H9 (cell line): ENCODE data around the gene PIPOX. TPM values are rescaled to one million over a fixed set of nuclear protein-coding genes. Genes with fewer than 3 reads are reported as not detected.

Experiments
- DNase-seq: peaks from one replicate; pipeline ENCODE4 v3.0.0-alpha.2; 2017
- H2AFZ ChIP-seq: one replicate; pipeline ENCODE4 v1.6.1; 2013; ENCODE audit warnings: mild to moderate bottlenecking, low read length, control low read depth, moderate library complexity
- H2AK5ac ChIP-seq: 2 replicates; pipeline ENCODE4 v1.6.1; 2013; ENCODE audit warnings: low read length, control low read depth, mixed read lengths; ENCODE audit not compliant: insufficient read length
- H2BK120ac ChIP-seq: one replicate; pipeline ENCODE4 v1.6.1; 2013; ENCODE audit warnings: low read depth, mild to moderate bottlenecking, low read length, control low read depth, inconsistent platforms; ENCODE audit not compliant: poor library complexity, severe bottlenecking
- H2BK12ac ChIP-seq: 2 replicates; pipeline ENCODE4 v1.6.1; 2013; ENCODE audit warnings: low read length, control low read depth, mixed read lengths, low read depth; ENCODE audit not compliant: insufficient read length
- H2BK15ac ChIP-seq: 2 replicates; pipeline ENCODE4 v1.6.1; 2013; ENCODE audit warnings: low read depth, low read length, control low read depth
- H2BK20ac ChIP-seq: one replicate; pipeline ENCODE4 v1.6.1; 2013; ENCODE audit warnings: low read depth, mild to moderate bottlenecking, low read length, control low read depth, inconsistent platforms; ENCODE audit not compliant: poor library complexity, severe bottlenecking
- H2BK5ac ChIP-seq: 2 replicates; pipeline ENCODE4 v1.6.1; 2013; ENCODE audit warnings: low read length, control low read depth, mixed read lengths; ENCODE audit not compliant: insufficient read length
- H3K14ac ChIP-seq: 2 replicates; pipeline ENCODE4 v1.6.1; 2013; ENCODE audit warnings: low read length, control low read depth; ENCODE audit not compliant: insufficient read depth
- H3K18ac ChIP-seq: 2 replicates; pipeline ENCODE4 v1.6.1; 2013; ENCODE audit warnings: low read depth, mild to moderate bottlenecking, mixed read lengths, low read length, control low read depth; ENCODE audit not compliant: insufficient read length
- H3K23ac ChIP-seq: 2 replicates; pipeline ENCODE4 v1.6.1; 2013; ENCODE audit warnings: low read length, control low read depth, mixed read lengths, low read depth; ENCODE audit not compliant: insufficient read length
- H3K23me2 ChIP-seq: 2 replicates; pipeline ENCODE4 v1.6.1; 2013; ENCODE audit warnings: low read depth, mild to moderate bottlenecking, mixed read lengths, low read length, control low read depth; ENCODE audit not compliant: insufficient read length, poor library complexity, severe bottlenecking
- H3K27ac ChIP-seq: 2 replicates; pipeline ENCODE4 v1.5.1; 2013; ENCODE audit warnings: low read length, control low read depth, mixed read lengths, low read depth; ENCODE audit not compliant: insufficient read length
- H3K27me3 ChIP-seq: 2 replicates; pipeline ENCODE4 v1.6.1; 2013; ENCODE audit warnings: low read length, control low read depth, inconsistent platforms; ENCODE audit not compliant: insufficient read depth
- H3K4ac ChIP-seq: 2 replicates; pipeline ENCODE4 v1.6.1; 2013; ENCODE audit warnings: low read depth, mild to moderate bottlenecking, control low read depth, inconsistent platforms, low read length, moderate library complexity
- H3K4me1 ChIP-seq: 2 replicates; pipeline ENCODE4 v1.6.1; 2013; ENCODE audit warnings: low read length, control low read depth, inconsistent platforms; ENCODE audit not compliant: insufficient read depth
- H3K4me2 ChIP-seq: 2 replicates; pipeline ENCODE4 v1.6.1; 2013; ENCODE audit warnings: low read length, control low read depth, mixed read lengths; ENCODE audit not compliant: insufficient read length, insufficient read depth
- H3K56ac ChIP-seq: 2 replicates; pipeline ENCODE4 v1.6.1; 2013; ENCODE audit warnings: low read depth, mild to moderate bottlenecking, mixed read lengths, low read length, control low read depth; ENCODE audit not compliant: insufficient read length
- H3K79me1 ChIP-seq: 2 replicates; pipeline ENCODE4 v1.6.1; 2013; ENCODE audit warnings: low read depth, mild to moderate bottlenecking, moderate library complexity, low read length, control low read depth, inconsistent platforms; ENCODE audit not compliant: insufficient read depth, poor library complexity, severe bottlenecking
- H3K79me2 ChIP-seq: 2 replicates; pipeline ENCODE4 v1.6.1; 2013; ENCODE audit warnings: low read length, control low read depth, inconsistent platforms; ENCODE audit not compliant: insufficient read depth
- H3K9ac ChIP-seq: 2 replicates; pipeline ENCODE4 v1.6.1; 2013; ENCODE audit warnings: low read length, control low read depth, mixed read lengths; ENCODE audit not compliant: insufficient read length; ENCODE audit errors: extremely low read depth
- H3K9me3 ChIP-seq: one replicate; pipeline ENCODE4 v1.6.1; 2013; ENCODE audit warnings: low read depth, low read length, inconsistent platforms; ENCODE audit not compliant: control insufficient read depth
- H3T11ph ChIP-seq: one replicate; pipeline ENCODE4 v1.6.1; 2013; ENCODE audit warnings: mild to moderate bottlenecking, low read length, control low read depth, inconsistent platforms
- H4K20me1 ChIP-seq: one replicate; pipeline ENCODE4 v1.6.1; 2013; ENCODE audit not compliant: control insufficient read depth, insufficient read length, insufficient read depth
- H4K5ac ChIP-seq: 2 replicates; pipeline ENCODE4 v1.6.1; 2013; ENCODE audit warnings: low read depth, mild to moderate bottlenecking, mixed read lengths, low read length, control low read depth; ENCODE audit not compliant: insufficient read length
- H4K8ac ChIP-seq: replicated peaks from 2 replicates; pipeline ENCODE4 v1.6.1; 2013; ENCODE audit warnings: low read length, control low read depth, mixed read lengths, low read depth; ENCODE audit not compliant: insufficient read length
- H4K91ac ChIP-seq: 2 replicates; pipeline ENCODE4 v1.6.1; 2013; ENCODE audit warnings: low read depth, mild to moderate bottlenecking, moderate library complexity, mixed read lengths, low read length, control low read depth; ENCODE audit not compliant: insufficient read length
- H3K27ac Mint-ChIP-seq, 3 experiments: 2 replicates in 2 of 3; 3 replicates in 1 of 3; pipeline ENCODE4 v1.8.0; 2020 to 2021; ENCODE audit warnings: mixed read lengths in 3 of 3, mild to moderate bottlenecking in 1 of 3, moderate library complexity in 1 of 3
- H3K27me3 Mint-ChIP-seq: 2 replicates; pipeline ENCODE4 v1.8.0; 2021; ENCODE audit warnings: low read depth, mild to moderate bottlenecking, moderate library complexity, mixed read lengths
- H3K36me3 Mint-ChIP-seq, 3 experiments: 2 replicates in 2 of 3; 3 replicates in 1 of 3; pipeline ENCODE4 v1.8.0; 2020 to 2021; ENCODE audit warnings: low read depth in 3 of 3, mixed read lengths in 3 of 3; ENCODE audit not compliant: insufficient read depth in 1 of 3
- H3K4me1 Mint-ChIP-seq, 2 experiments: 2 replicates each; pipeline ENCODE4 v1.8.0; 2020; ENCODE audit warnings: mixed read lengths in 2 of 2
- H3K4me3 Mint-ChIP-seq, 2 experiments: 2 replicates in 1 of 2; 3 replicates in 1 of 2; pipeline ENCODE4 v1.8.0; 2020 to 2021; ENCODE audit warnings: mild to moderate bottlenecking in 2 of 2, mixed read lengths in 2 of 2, moderate library complexity in 1 of 2
- H3K9me3 Mint-ChIP-seq, 2 experiments: 2 replicates in 1 of 2; 3 replicates in 1 of 2; pipeline ENCODE4 v1.8.0; 2020; ENCODE audit warnings: mild to moderate bottlenecking in 2 of 2, mixed read lengths in 2 of 2, moderate library complexity in 1 of 2
- WGBS: extraction: QIAGEN DNeasy Blood & Tissue Kit; methylation state at CpG from one replicate; pipeline ENCODE4 v1.1.7; 2013; ENCODE audit warnings: missing lambda C conversion rate, low lambda C conversion rate, mixed read lengths; ENCODE audit not compliant: insufficient read length; ENCODE audit errors: extremely low coverage; 5-methylcytosine and 5-hydroxymethylcytosine counted together
- total RNA-seq: library from RNA; stranded (reverse); gene quantifications from 2 replicates; pipeline ENCODE4 v1.2.1, GENCODE V29; 2021
- TF ChIP-seq, protein P1 (sequence below): fragments of 200-600 bp; sonication (generic); conservative IDR thresholded peaks from 3 replicates; pipeline ENCODE4 v1.8.0; 2021; ENCODE audit warnings: antibody characterized with exemption, mild to moderate bottlenecking

Gene PIPOX
- total RNA-seq, 1 experiment from 2014 or later = 30.1 TPM

DNA sequence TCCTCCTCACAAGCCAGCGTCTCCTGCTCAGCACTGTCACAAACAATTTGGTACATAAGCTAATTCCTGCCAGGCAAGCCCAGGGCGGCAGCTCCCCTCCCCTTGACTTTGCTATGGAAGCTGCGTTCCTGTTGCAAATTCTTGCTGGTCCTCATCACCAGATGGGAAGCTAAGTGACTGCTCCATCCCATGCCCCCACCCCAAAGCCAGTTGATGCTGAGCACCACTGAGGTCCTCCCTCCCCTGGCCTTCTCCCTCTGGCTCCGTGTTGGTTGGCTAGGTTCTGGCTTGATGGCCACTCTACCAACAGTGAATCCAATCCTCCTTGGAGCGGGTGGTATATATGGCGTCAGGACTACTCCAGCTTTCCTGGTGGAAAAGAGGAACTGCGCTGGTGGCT, 34.4 kb downstream of the PIPOX start:
- no peak overlapping the region for H4K91ac ChIP-seq
- no peak overlapping the region for H3K27ac ChIP-seq
- TF ChIP-seq, protein P1, sequence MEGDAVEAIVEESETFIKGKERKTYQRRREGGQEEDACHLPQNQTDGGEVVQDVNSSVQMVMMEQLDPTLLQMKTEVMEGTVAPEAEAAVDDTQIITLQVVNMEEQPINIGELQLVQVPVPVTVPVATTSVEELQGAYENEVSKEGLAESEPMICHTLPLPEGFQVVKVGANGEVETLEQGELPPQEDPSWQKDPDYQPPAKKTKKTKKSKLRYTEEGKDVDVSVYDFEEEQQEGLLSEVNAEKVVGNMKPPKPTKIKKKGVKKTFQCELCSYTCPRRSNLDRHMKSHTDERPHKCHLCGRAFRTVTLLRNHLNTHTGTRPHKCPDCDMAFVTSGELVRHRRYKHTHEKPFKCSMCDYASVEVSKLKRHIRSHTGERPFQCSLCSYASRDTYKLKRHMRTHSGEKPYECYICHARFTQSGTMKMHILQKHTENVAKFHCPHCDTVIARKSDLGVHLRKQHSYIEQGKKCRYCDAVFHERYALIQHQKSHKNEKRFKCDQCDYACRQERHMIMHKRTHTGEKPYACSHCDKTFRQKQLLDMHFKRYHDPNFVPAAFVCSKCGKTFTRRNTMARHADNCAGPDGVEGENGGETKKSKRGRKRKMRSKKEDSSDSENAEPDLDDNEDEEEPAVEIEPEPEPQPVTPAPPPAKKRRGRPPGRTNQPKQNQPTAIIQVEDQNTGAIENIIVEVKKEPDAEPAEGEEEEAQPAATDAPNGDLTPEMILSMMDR = no peak

More for the DNA sequence above, 34.4 kb downstream of the PIPOX start:
- Histone ChIP-seq H3K14ac (no peak overlapping the region), H3K23me2 (no peaks in the 10 kb centered on the region), H3K27me3 (no peaks in the 10 kb centered on the region), H3K79me1 (no peaks in the 10 kb centered on the region), H3K56ac (no peak overlapping the region), H3K9me3 (no peaks in the 10 kb centered on the region), H2AK5ac (no peak overlapping the region), H3K9ac (no peak overlapping the region), H2AFZ (no peak overlapping the region), H3K79me2 (no peaks in the 10 kb centered on the region), H3K23ac (no peak overlapping the region), H2BK15ac (no peak overlapping the region), H3K4me2 (no peak overlapping the region), H3K18ac (no peak overlapping the region), H2BK20ac (no peak overlapping the region), H2BK12ac (no peak overlapping the region), H4K8ac (no peak overlapping the region), H2BK5ac (no peak overlapping the region), H3K4ac (no peak overlapping the region), H2BK120ac (no peak overlapping the region), H4K5ac (no peak overlapping the region), H3T11ph (no peak overlapping the region), H3K4me1 (peaks cover 7% of the 10 kb centered on the region; the same call in 1 of the 2 replicates), H4K20me1 (no peaks in the 10 kb centered on the region)
- DNase-seq = no peak
- no CpG with 5 or more reads among the region's 7 CpGs for WGBS
- Mint-ChIP-seq H3K4me1 (peaks cover 45 to 71% of the 10 kb centered on the region in 2 experiments), H3K36me3 (peaks cover 10 to 24% (median 19%) of the 10 kb centered on the region in 3 experiments; a peak in 6 of 7 replicates), H3K4me3 (peak overlapping the region in 1 of 2 experiments; percentile 48; a peak in 2 of 5 replicates), H3K27ac (peak overlapping the region in 2 of 3 experiments; percentile 61 to 70; a peak in 3 of 7 replicates), H3K27me3 (no peaks in the 10 kb centered on the region), H3K9me3 (no peaks in the 10 kb centered on the region)
